GM12878 (cell line): ENCODE measurements around the gene IFNA2. TPM values are rescaled to one million over a fixed set of nuclear protein-coding genes. Genes with fewer than 3 reads are reported as not detected.
A peak's percentile ranks its signal among the peaks of the same experiment; 100 is the strongest.

ENCODE experiments used
- CBX3 ChIP-seq: fragments of 200-600 bp; sonication (generic); IDR thresholded peaks from 2 replicates; pipeline ENCODE4 v1.6.1; 2016; ENCODE audit warnings: low read depth, borderline replicate concordance
- CEBPB ChIP-seq, 2 experiments: fragments of 150-350 bp in 1 of 2; IDR thresholded peaks; 2 replicates each; pipeline ENCODE4 v1.6.1; 2012 to 2014; ENCODE audit warnings: low read depth in 2 of 2, low read length in 2 of 2, borderline replicate concordance in 1 of 2, inconsistent platforms in 1 of 2
- CHD2 ChIP-seq: IDR thresholded peaks from 2 replicates; pipeline ENCODE4 v1.6.1; 2011; ENCODE audit warnings: low read depth, low read length, improper control_type of control experiment, borderline replicate concordance
- EZH2 ChIP-seq: IDR thresholded peaks from 2 replicates; pipeline ENCODE4 v1.6.1; 2012; ENCODE audit warnings: low read depth, mild to moderate bottlenecking, control low read depth, inconsistent platforms, low read length, borderline replicate concordance; ENCODE audit not compliant: control insufficient read depth
- NFIC ChIP-seq: IDR thresholded peaks from 2 replicates; pipeline ENCODE4 v1.6.1; 2012; ENCODE audit warnings: low read depth, mild to moderate bottlenecking, inconsistent platforms, low read length, moderate library complexity
- NFYB ChIP-seq: IDR thresholded peaks from 2 replicates; pipeline ENCODE4 v1.6.1; 2011; ENCODE audit warnings: low read depth, mild to moderate bottlenecking, low read length, improper control_type of control experiment, moderate library complexity; ENCODE audit not compliant: insufficient read depth
- NR2C2 ChIP-seq: IDR thresholded peaks from 2 replicates; pipeline ENCODE4 v1.6.1; 2011; ENCODE audit warnings: borderline replicate concordance, low read depth; ENCODE audit not compliant: control insufficient read depth, insufficient read length
- NRF1 ChIP-seq: conservative IDR thresholded peaks from 2 replicates; pipeline ENCODE4 v1.6.1; 2011; ENCODE audit warnings: mild to moderate bottlenecking, low read depth, low read length, improper control_type of control experiment
- RFX5 ChIP-seq: IDR thresholded peaks from 2 replicates; pipeline ENCODE4 v1.6.1; 2011; ENCODE audit warnings: low read depth, low read length, improper control_type of control experiment
- SIN3A ChIP-seq: IDR thresholded peaks from 2 replicates; pipeline ENCODE4 v1.6.1; 2012; ENCODE audit warnings: low read depth, low read length, improper control_type of control experiment
- SMC3 ChIP-seq: IDR thresholded peaks from 2 replicates; pipeline ENCODE4 v1.6.1; 2011; ENCODE audit warnings: low read length, improper control_type of control experiment, borderline replicate concordance
- SUZ12 ChIP-seq: fragments of 200-600 bp; sonication (generic); IDR thresholded peaks from one replicate; pipeline ENCODE4 v1.6.1; 2018; ENCODE audit warnings: antibody characterized with exemption, mild to moderate bottlenecking; ENCODE audit not compliant: unreplicated experiment
- TARDBP ChIP-seq: IDR thresholded peaks from 2 replicates; pipeline ENCODE4 v1.6.1; 2016; ENCODE audit warnings: borderline replicate concordance
- ZBTB33 ChIP-seq: fragments of 450-650 bp; IDR thresholded peaks from 2 replicates; pipeline ENCODE4 v1.6.1; 2017; ENCODE audit warnings: mild to moderate bottlenecking
- ZBTB4 ChIP-seq: fragments of 450-650 bp; formaldehyde crosslinking; IDR thresholded peaks from 2 replicates; pipeline ENCODE4 v1.4.0; 2022; ENCODE audit warnings: mild to moderate bottlenecking, moderate library complexity
- polyA plus RNA-seq, 11 experiments: library from polyadenylated mRNA; depleted of rRNA in 4 of 11; unstranded in 6 of 11; stranded (reverse) in 5 of 11; fragments of >200 nt; fragmentation: Nextera tagmentation in 4 of 11; fragmentation: Illumina TruSeq in 1 of 11; extraction: Ambion mirVana in 4 of 11; extraction: Trizol in 1 of 11; gene quantifications; 1 replicate in 1 of 11; 2 replicates in 10 of 11; pipeline versions ENCODE4 v1.2.1 to v1.2.3, GENCODE V29; 2011 to 2016; ENCODE audit warnings: inconsistent platforms in 2 of 11, missing spikeins in 2 of 11, low read depth in 1 of 11
- total RNA-seq, 4 experiments: library from RNA; depleted of rRNA in 3 of 4; stranded (reverse); fragments of >200 nt in 3 of 4; fragmentation: Illumina TruSeq in 1 of 4; extraction: Trizol in 1 of 4; gene quantifications; 2 replicates each; pipeline versions ENCODE4 v1.2.1 to v1.2.3, GENCODE V29; 2013 to 2021
- TF ChIP-seq, protein P1 (sequence below): fragments of 450-650 bp; IDR thresholded peaks from 2 replicates; pipeline ENCODE4 v1.6.1; 2014; ENCODE audit warnings: mild to moderate bottlenecking

The IFNA2 gene
- total and polyA plus RNA-seq, 10 of the 15 experiments (the other 5 are each of a cell fraction or from before 2014, with no cell fraction given), result 0.26 to 2.8 (median 0.66) TPM; not detected in 2

GRCh38 chr9:21381448-21382339, 3.5 kb downstream of the IFNA2 start (continued):
- TF ChIP-seq ZBTB4 (CRISPR knock-in tag) (no peak), NR2C2 (no peak), TARDBP (no peak), NRF1 (no peak), CEBPB (IDR thresholded peaks at IDR 0.05; ENCODE audit: borderline replicate concordance in 1 of 2, low read depth in 2 of 2, low read length in 2 of 2) (peak in 1 of 2 experiments; percentile 90; a peak in 1 of 4 replicates), SUZ12 (no peak), CBX3 (no peak), ZBTB33 (no peak), EZH2 (no peak), NFIC (peak; percentile 96), SMC3 (0 out of 2 replicates have a peak, but pooled peaks have one; percentile 3), RFX5 (0 out of 2 replicates have a peak, but pooled peaks have one; percentile 20), NFYB (no peak), CHD2 (peak; percentile 60; the same call in 1 of the 2 replicates), SIN3A (0 out of 2 replicates have a peak, but pooled peaks have one; percentile 53)
- TF ChIP-seq, protein P1, sequence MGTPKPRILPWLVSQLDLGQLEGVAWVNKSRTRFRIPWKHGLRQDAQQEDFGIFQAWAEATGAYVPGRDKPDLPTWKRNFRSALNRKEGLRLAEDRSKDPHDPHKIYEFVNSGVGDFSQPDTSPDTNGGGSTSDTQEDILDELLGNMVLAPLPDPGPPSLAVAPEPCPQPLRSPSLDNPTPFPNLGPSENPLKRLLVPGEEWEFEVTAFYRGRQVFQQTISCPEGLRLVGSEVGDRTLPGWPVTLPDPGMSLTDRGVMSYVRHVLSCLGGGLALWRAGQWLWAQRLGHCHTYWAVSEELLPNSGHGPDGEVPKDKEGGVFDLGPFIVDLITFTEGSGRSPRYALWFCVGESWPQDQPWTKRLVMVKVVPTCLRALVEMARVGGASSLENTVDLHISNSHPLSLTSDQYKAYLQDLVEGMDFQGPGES, result no peak
